ENCODE data around the gene NIPBL. TPM values are rescaled to one million over a fixed set of nuclear protein-coding genes. Genes with fewer than 3 reads are reported as not detected.
A peak's percentile ranks its signal among the peaks of the same experiment; 100 is the strongest.

NIPBL gene
- total and polyA plus RNA-seq, 2 of the 13 experiments (the other 11 are each of a cell fraction or from before 2014, with no cell fraction given) = 12.3 to 32.3 TPM

GRCh38 chr5:37090123-37090726 lies 213.7 kb downstream of the NIPBL start (continued):
- TF ChIP-seq HMG20B (CRISPR knock-in tag; conservative IDR thresholded peaks at IDR 0.05) (peak; percentile 92), FOXJ3 (CRISPR knock-in tag; IDR thresholded peaks at IDR 0.05; ENCODE audit: borderline replicate concordance) (0 out of 2 replicates have a peak, but pooled peaks have one; percentile 27), FOXP1 (IDR thresholded peaks at IDR 0.05) (no peak), FOXP1 (CRISPR knock-in tag; IDR thresholded peaks at IDR 0.05) (peak; percentile 51; the same call in 1 of the 2 replicates), TBX3 (IDR thresholded peaks at IDR 0.05; ENCODE audit: borderline replicate concordance) (peak; percentile 94), SOX5 (CRISPR knock-in tag; IDR thresholded peaks at IDR 0.05; ENCODE audit: borderline replicate concordance) (peak; percentile 76; the same call in 1 of the 2 replicates), HOXA3 (CRISPR knock-in tag; IDR thresholded peaks at IDR 0.05) (no peak), ARHGAP35 (CRISPR knock-in tag; IDR thresholded peaks at IDR 0.05; ENCODE audit: borderline replicate concordance) (no peak), ZNF281 (CRISPR knock-in tag; IDR thresholded peaks at IDR 0.05; ENCODE audit: borderline replicate concordance) (peak; percentile 49; the same call in 1 of the 2 replicates), SOX6 (IDR thresholded peaks at IDR 0.05) (no peak), SOX6 (CRISPR knock-in tag; IDR thresholded peaks at IDR 0.05) (peak; percentile 66), SIX4 (CRISPR knock-in tag; IDR thresholded peaks at IDR 0.05) (0 out of 2 replicates have a peak, but pooled peaks have one; percentile 32), CENPBD1 (CRISPR knock-in tag; IDR thresholded peaks at IDR 0.05; ENCODE audit: borderline replicate concordance, low read depth) (no peak), CREM (IDR thresholded peaks at IDR 0.05) (peak; percentile 24; the same call in 1 of the 2 replicates), CREM (CRISPR knock-in tag; IDR thresholded peaks at IDR 0.05) (no peak), ZZZ3 (CRISPR knock-in tag; IDR thresholded peaks at IDR 0.05; ENCODE audit: borderline replicate concordance) (no peak), ZNF503 (CRISPR knock-in tag; IDR thresholded peaks at IDR 0.05) (peak; percentile 61; the same call in 1 of the 2 replicates), FOXK2 (IDR thresholded peaks at IDR 0.05) (no peak), ZNF761 (CRISPR knock-in tag; conservative IDR thresholded peaks at IDR 0.05) (no peak), FOXA1 (IDR thresholded peaks at IDR 0.05) (peak; percentile 56; the same call in 1 of the 2 replicates), FOXA1 (CRISPR knock-in tag; IDR thresholded peaks at IDR 0.05) (peak; percentile 88)
- TF ChIP-seq, protein P1, sequence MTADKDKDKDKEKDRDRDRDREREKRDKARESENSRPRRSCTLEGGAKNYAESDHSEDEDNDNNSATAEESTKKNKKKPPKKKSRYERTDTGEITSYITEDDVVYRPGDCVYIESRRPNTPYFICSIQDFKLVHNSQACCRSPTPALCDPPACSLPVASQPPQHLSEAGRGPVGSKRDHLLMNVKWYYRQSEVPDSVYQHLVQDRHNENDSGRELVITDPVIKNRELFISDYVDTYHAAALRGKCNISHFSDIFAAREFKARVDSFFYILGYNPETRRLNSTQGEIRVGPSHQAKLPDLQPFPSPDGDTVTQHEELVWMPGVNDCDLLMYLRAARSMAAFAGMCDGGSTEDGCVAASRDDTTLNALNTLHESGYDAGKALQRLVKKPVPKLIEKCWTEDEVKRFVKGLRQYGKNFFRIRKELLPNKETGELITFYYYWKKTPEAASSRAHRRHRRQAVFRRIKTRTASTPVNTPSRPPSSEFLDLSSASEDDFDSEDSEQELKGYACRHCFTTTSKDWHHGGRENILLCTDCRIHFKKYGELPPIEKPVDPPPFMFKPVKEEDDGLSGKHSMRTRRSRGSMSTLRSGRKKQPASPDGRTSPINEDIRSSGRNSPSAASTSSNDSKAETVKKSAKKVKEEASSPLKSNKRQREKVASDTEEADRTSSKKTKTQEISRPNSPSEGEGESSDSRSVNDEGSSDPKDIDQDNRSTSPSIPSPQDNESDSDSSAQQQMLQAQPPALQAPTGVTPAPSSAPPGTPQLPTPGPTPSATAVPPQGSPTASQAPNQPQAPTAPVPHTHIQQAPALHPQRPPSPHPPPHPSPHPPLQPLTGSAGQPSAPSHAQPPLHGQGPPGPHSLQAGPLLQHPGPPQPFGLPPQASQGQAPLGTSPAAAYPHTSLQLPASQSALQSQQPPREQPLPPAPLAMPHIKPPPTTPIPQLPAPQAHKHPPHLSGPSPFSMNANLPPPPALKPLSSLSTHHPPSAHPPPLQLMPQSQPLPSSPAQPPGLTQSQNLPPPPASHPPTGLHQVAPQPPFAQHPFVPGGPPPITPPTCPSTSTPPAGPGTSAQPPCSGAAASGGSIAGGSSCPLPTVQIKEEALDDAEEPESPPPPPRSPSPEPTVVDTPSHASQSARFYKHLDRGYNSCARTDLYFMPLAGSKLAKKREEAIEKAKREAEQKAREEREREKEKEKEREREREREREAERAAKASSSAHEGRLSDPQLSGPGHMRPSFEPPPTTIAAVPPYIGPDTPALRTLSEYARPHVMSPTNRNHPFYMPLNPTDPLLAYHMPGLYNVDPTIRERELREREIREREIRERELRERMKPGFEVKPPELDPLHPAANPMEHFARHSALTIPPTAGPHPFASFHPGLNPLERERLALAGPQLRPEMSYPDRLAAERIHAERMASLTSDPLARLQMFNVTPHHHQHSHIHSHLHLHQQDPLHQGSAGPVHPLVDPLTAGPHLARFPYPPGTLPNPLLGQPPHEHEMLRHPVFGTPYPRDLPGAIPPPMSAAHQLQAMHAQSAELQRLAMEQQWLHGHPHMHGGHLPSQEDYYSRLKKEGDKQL (CRISPR knock-in tag; IDR thresholded peaks at IDR 0.05; ENCODE audit: low read depth) = peak; percentile 98

Data from HepG2 (cell line).